Measurements from ENCODE around the gene COL19A1. TPM values are rescaled to one million over a fixed set of nuclear protein-coding genes. Genes with fewer than 3 reads are reported as not detected.

Gene COL19A1
- polyA plus RNA-seq, 1 donor (not counting 4 experiments of a cell fraction or from before 2014, with no cell fraction given), result not detected

DNA sequence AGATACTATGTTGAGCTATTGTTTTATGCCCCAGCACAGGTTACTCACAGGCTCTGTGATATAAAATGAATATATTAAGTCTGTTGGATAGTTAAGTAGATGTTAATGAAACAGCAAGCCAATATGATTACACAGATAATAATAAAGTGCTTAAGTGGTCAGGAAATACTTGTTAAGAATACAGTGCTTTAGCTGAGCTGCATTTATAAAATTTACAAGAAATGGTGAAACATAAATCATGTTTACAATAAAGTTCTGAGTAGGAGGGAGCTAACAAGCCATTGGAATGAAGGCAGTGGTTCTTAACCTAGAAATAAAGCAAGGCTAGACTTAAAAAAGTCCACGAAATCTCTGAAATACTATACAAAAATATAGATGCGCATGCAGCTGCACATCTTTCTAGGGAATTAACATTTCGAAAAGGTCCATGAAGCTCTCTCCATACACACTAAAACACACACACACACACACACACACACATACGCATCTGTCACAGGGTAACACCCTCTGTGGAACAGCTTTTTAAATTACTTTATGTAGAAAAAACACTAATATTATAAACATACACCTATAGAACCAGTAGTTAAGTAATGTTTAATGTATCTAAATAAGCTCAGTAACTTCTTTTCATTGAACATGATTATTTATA is 349.2 kb downstream of the COL19A1 start:
- dilution Hi-C loops (cut with MboI; ENCODE audit: extremely low pct_ligation_motif_present, low sequenced_read_pairs), result no loop called here
- Histone ChIP-seq H2AFZ (ENCODE audit: control insufficient read depth, low read length) (no peak overlapping the region), H4K20me1 (ENCODE audit: control insufficient read depth, extremely low read depth, insufficient read depth, low read length) (no peaks in the 10 kb centered on the region), H3K27me3 (ENCODE audit: control insufficient read depth, extremely low read depth, insufficient read depth, low read length) (peaks cover 17% of the 10 kb centered on the region), H3K27ac (ENCODE audit: control insufficient read depth, insufficient read depth, low read length) (no peak overlapping the region), H3K9ac (ENCODE audit: control insufficient read depth, extremely low read depth, insufficient read depth, low read length) (no peak overlapping the region), H3K4me1 (ENCODE audit: control insufficient read depth, extremely low read depth, insufficient read depth, low read length) (no peaks in the 10 kb centered on the region), H3K9me3 (ENCODE audit: control insufficient read depth, low read depth, low read length) (no peaks in the 10 kb centered on the region), H3K79me2 (ENCODE audit: control insufficient read depth, insufficient read depth, low read length) (no peaks in the 10 kb centered on the region), H3K9me1 (ENCODE audit: control insufficient read depth, extremely low read depth, insufficient read depth, low read length) (no peaks in the 10 kb centered on the region), H3K4me3 (ENCODE audit: control insufficient read depth in 2 of 3, extremely low read depth in 1 of 3, insufficient read depth in 2 of 3, low read depth in 1 of 3, low read length in 3 of 3) (no peak overlapping the region), H3K4me2 (ENCODE audit: control insufficient read depth, extremely low read depth, insufficient read depth, low read depth, low read length) (no peak overlapping the region), H3K36me3 (ENCODE audit: control insufficient read depth in 2 of 2, extremely low read depth in 1 of 2, insufficient read depth in 2 of 2, low read length in 2 of 2) (no peaks in the 10 kb centered on the region)
- no peak for DNase-seq (ENCODE audit: low read depth, low spot score)
- no peak for FAIRE-seq
- TF ChIP-seq EZH2 (IDR thresholded peaks at IDR 0.05; ENCODE audit: low read length), result no peak
- TF ChIP-seq, protein P1, sequence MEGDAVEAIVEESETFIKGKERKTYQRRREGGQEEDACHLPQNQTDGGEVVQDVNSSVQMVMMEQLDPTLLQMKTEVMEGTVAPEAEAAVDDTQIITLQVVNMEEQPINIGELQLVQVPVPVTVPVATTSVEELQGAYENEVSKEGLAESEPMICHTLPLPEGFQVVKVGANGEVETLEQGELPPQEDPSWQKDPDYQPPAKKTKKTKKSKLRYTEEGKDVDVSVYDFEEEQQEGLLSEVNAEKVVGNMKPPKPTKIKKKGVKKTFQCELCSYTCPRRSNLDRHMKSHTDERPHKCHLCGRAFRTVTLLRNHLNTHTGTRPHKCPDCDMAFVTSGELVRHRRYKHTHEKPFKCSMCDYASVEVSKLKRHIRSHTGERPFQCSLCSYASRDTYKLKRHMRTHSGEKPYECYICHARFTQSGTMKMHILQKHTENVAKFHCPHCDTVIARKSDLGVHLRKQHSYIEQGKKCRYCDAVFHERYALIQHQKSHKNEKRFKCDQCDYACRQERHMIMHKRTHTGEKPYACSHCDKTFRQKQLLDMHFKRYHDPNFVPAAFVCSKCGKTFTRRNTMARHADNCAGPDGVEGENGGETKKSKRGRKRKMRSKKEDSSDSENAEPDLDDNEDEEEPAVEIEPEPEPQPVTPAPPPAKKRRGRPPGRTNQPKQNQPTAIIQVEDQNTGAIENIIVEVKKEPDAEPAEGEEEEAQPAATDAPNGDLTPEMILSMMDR (optimal IDR thresholded peaks at IDR 0.05 in 1 of 3, IDR thresholded peaks at IDR 0.05 in 1 of 3, conservative IDR thresholded peaks at IDR 0.05 in 1 of 3; ENCODE audit: extremely low read depth in 1 of 3, insufficient read depth in 2 of 3, low read length in 3 of 3), result no peak

DNA sequence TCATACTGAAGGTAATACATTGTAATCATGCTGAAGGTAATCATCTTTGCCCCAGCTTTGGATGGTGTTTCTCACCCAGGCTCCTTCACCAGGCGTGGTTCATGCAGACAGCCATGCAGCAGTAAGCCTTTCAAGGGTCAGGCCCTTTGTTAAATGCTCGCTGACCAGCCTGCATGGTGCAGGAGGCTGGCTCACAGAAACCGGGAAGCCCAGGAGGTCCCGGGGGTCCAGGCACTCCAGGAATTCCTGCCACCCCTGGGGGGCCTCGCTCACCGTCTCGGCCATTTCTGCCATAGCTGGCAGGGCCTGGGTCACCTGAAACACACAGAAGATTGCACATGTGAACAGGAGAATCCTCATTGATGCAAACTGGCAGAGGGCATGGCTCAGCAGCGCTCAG is 350.4 kb downstream of the COL19A1 start:
- no peak overlapping the region for H3K9ac ChIP-seq (ENCODE audit: control insufficient read depth, extremely low read depth, insufficient read depth, low read length)
- FAIRE-seq (no peak), DNase-seq (ENCODE audit: low read depth, low spot score) (no peak)
- no peak overlapping the region for H2AFZ ChIP-seq (ENCODE audit: control insufficient read depth, low read length)
- H3K9me1 ChIP-seq (ENCODE audit: control insufficient read depth, extremely low read depth, insufficient read depth, low read length), result no peaks in the 10 kb centered on the region
- peaks cover 21% of the 10 kb centered on the region for H3K27me3 ChIP-seq (ENCODE audit: control insufficient read depth, extremely low read depth, insufficient read depth, low read length)
- TF ChIP-seq, protein P1 (optimal IDR thresholded peaks at IDR 0.05 in 1 of 3, IDR thresholded peaks at IDR 0.05 in 1 of 3, conservative IDR thresholded peaks at IDR 0.05 in 1 of 3; ENCODE audit: extremely low read depth in 1 of 3, insufficient read depth in 2 of 3, low read length in 3 of 3), result no peak
- no peak for TF ChIP-seq EZH2 (IDR thresholded peaks at IDR 0.05; ENCODE audit: low read length)
- dilution Hi-C loops (cut with MboI; ENCODE audit: extremely low pct_ligation_motif_present, low sequenced_read_pairs), result no loop called here
- no peaks in the 10 kb centered on the region for H4K20me1 ChIP-seq (ENCODE audit: control insufficient read depth, extremely low read depth, insufficient read depth, low read length)
- H3K79me2 ChIP-seq (ENCODE audit: control insufficient read depth, insufficient read depth, low read length), result no peaks in the 10 kb centered on the region
- H3K36me3 ChIP-seq (ENCODE audit: control insufficient read depth in 2 of 2, extremely low read depth in 1 of 2, insufficient read depth in 2 of 2, low read length in 2 of 2), result no peaks in the 10 kb centered on the region
- H3K27ac ChIP-seq (ENCODE audit: control insufficient read depth, insufficient read depth, low read length), result no peak overlapping the region
- no peaks in the 10 kb centered on the region for H3K9me3 ChIP-seq (ENCODE audit: control insufficient read depth, low read depth, low read length)
- no peak overlapping the region for H3K4me2 ChIP-seq (ENCODE audit: control insufficient read depth, extremely low read depth, insufficient read depth, low read depth, low read length)
- no peak overlapping the region for H3K4me3 ChIP-seq (ENCODE audit: control insufficient read depth in 2 of 3, extremely low read depth in 1 of 3, insufficient read depth in 2 of 3, low read depth in 1 of 3, low read length in 3 of 3)
- no peaks in the 10 kb centered on the region for H3K4me1 ChIP-seq (ENCODE audit: control insufficient read depth, extremely low read depth, insufficient read depth, low read length)

Measured in keratinocyte (primary cell).